NOMO-1 (cell line): ENCODE results near the gene CHRNA3.

Experiments used
- DNase-seq, 2 experiments: peaks; one replicate each; lab custom pipeline; 2025; ENCODE audit not compliant: unreplicated experiment in 2 of 2; lab: John Stamatoyannopoulos, UW

The CHRNA3 gene

DNA sequence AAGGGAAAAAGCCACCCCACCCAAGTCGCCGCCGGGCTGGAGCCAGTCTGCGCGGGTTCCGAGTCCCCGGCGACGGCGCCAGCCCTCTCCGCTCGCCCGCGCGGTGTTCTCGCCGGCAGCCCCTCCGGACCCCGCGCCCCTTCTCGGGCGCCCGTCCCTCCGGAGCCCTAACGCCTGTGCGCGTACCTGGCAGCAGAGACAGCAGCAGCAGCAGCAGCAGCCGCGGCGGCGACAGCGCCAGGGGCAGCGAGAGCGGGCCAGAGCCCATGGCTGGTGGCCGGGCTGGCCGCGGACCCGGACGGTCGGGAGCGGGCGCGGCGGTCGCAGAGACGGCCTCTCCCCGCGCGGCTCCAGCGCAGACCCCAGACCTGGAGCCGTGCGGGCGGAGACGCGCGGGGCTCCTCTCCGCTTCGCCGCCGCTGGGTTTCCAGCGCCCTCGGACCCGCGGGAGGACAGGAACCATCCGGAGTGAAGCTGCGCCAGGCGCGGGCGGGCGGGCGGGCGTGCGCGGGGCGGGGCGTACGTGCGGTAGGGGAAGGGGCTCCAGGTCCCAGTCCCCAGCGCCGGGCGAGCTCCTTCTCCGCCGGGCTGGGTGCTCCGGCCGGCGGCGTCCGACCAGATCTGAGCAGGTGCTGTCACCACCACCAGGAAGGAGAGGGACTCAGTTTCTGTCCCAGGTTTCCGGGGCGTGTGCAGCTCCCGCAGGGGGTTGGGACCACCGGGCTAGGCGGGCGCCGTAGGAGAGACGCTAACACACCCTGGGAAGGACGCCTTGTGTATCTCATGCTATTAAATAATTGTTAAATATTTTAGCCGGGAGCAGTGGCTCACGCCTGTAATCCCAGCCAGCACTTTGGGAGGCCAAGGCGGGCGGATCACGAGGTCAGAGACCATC is at the start of gene CHRNA3:
CHRNA3 (minus strand) TSS at position 470 of the 895 bp plus-strand sequence; CDS start at position 268, 202 bp downstream.
- DNase-seq, result no peak

DNA sequence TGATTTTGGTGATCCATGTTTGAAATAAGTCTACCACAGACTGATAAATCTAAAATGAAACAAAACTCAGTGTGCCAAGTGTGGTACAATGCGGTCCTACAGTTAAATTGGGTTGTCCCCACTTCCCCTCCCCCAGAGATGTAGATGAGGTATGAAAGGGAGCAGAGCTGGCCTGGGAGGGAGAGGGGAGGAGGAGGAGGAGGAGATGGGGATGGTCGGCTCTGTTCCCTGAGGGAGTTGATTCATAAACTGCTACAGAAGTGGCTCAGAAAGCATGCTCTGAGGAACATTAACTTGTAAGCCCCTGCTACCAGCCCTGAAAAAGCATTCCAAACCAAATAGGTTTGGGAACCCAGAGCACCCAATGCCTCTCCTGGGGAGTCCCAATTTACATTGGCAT is 48.2 kb upstream of the CHRNA3 start:
- no peak for DNase-seq

DNA sequence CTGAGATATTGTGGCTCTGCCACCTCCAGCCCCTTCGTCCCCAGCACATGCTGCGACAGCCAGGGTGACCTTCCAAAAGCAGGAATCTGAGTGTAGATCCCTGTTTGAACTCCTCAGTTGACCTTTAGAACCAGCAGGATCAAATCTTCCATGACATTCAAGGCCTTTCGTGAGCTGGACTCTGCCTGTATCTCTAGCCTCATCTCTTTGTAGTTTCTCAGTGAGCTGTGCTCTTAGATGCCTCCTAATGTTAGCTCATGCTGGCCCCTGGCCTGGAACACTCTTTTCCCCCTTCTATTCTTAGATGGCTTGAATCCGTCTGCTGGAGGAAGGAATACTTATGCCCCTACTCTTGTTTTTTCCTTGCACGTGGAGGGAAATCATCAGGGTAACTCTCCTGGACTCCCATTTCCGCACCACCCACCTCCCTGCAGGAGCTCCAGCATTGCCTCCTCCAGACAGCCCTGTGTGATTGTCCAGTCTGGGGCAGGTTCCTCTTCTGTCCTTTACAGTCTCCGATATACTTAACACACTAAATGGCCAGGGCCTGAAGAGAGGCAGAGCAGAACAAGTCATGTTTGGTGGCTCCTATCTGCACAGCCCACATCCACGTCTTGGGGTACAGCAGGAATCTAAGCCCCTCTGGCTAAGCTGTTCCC is 46.9 kb upstream of the CHRNA3 start:
- DNase-seq, result no peak

DNA sequence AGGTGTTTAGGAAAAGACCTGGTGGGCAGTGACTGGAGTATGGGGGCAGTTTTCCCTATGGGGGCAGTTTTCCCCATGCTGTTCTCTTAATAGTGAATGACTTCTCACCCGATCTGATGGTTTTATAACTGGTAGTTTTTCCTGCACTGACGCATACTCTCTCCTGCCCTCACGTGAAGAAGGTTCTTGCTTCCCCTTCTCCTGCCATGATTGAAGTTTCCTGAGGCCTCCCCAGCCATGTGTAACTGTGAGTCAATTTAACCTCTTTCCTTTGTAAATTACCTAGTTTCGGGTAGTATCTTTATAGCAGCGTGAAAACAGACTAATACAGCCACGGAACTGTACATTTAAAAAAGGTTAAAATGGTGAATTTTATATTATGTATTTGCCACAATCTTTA is 45.2 kb upstream of the CHRNA3 start:
- no peak for DNase-seq

DNA sequence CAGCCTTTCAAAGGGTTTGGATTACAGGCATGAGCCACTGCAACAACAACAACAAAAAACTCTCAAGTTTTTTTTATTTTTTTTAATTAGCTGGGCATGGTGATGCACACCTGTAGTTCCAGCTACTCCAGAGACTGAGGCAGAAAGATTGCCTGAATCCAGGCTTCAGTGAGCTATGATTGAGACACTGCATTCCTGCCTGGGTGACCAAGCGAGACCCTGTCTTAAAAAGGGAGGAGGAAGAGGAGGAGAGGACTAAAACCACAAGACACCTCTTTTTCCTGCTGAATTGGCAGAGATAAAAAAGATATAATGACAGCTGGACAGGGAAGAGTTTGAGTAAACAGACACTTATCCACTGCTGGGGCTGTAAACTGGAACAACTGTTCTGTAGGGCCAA is 42.9 kb upstream of the CHRNA3 start:
- no peak for DNase-seq

DNA sequence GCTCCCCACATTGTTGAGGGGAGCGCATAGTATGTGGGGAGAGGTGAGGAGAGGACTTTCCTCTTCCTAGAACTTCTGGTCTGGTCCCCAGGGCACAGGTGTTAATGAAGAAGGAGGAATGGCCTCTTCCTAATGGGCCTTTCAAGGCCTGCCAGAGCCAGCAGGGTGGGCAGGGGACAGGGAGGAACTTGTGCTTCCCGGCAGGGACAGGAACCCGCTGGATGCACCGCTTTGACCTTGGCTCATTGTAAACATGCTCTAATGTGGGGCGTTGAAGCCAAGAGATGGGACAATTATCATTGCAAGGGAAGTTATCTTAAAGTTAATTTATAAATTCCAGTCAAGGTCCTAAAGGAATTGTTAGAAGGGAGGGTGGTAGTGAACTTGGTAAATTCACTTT is 41.2 kb upstream of the CHRNA3 start:
- DNase-seq, result no peak

DNA sequence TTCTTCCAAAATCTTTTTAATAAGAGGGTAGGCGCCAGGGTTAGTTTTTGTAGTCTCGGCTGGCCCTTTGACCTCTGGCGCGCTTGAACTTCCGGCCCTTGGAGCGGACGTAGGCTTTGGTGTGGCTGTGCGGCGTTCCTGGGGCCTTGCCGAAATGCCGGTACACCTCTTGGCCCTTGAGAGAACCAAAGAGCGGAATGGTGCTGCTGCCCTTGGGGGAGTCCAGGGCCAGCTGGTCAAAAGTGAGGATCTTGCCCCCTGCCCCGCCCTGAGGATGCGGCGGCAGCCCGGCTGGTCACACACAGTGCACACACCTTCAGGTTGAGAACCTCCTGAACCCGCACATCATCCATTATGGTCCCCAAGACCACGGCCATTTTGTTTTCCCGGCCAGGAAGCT is 40.2 kb upstream of the CHRNA3 start:
- DNase-seq, result no peak

DNA sequence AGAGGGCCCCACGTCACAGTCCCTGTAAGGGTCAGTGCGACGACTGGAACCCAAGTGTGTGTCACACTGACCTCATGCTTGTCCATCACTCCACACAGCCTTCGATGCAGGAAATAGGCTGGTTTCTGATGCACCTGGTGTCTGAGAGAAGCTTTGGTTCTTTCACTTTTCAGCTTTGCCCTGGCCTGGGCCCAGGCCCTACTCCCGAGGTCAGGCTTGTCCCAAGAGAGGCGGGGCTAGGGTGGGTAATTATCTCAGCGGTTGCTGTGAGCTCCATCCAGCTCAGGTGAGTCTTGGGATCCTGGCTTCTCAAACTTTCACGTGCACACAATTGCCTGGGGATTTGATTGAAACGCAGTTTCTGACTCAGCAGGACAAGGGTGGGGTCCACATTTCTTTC is 39.8 kb upstream of the CHRNA3 start:
- DNase-seq, result no peak

DNA sequence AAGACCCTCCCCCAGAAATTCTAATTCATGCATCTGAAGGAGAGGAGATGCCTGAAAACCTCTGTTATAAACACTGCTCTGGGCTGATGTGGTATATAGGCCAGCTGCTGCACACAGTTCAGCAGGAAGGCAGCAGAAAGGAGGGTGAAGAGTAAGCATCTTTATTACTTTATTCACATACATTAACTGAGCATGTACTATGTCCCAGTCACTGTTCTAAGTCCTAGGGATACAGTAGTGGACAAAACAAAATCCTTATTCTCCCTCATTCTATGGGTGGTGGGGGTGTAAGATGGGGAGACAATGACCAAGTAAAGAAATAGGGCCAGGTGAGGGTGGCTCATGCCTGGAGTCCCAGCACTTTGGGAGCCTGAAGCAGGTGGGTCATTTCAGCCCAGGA is 38.0 kb upstream of the CHRNA3 start:
- no peak for DNase-seq

DNA sequence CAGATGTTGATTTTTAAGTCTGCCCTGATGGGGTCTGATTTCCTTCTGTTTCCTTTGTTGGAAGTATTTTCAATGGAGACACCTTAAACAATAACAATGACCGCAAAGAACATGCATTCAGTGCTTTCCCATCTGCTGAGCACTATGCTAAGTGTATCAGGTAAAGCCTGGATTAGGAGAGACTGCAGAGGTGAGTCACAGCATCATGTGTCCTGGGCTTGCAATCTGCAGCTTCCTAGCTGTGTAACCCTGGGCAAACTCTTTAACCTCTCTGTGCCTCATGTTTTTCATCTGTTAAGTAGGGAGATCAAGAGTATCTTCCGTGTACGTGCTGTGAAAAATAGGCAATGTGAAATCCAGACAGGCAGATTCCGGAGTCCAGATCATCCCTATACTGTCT is 33.5 kb upstream of the CHRNA3 start:
- no peak for DNase-seq

DNA sequence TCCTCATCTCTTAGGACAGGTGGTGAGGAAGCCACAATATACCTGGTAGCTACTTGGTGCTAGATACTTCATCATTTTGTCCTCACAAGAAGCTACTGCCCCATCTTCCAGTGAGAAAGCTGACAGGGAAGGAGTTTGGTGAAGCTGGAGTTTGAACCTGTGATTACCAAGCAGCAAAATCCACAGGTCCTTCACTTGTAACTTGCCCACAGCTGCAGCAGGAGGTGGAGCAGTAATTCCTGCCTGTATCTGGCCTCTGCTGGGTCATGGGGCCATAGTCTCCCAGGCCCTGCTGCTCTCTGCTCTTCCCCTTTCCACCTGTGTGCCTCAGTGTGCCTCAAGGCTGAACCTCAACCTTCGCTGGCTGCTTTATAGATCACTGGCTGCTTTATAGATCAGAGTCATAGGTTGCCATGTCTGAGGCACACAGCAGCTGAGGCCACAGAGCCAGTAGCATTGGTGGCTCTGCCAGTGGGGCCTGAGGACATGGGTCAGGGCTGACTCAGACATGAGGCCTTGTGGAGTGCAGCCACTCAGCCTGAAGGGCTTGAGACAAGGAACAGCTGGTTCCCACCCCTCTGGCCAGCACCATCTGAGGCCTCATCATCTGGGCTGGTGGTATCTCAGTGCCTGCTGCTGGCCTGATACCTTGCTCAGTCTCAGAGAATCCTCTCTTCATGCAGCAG is 31.3 kb upstream of the CHRNA3 start:
- DNase-seq, result no peak

DNA sequence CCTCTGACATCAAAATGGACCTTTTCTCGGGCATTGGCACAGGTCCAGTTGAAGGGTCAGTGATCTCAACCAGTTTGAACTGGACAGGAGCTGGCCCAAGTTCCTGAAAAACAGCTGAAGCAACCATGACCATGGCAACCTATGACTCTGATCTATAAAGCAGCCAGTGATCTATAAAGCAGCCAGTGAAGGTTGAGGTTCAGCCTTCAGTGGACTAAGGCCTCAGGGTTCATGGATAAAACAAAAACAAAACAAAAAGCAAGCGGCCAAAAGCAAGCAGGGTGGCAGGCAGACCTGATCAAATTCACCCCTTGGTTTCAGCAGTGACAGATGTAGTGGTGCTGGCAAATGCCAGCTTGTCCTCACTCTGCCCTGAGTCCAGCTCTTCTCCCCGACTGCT is 30.2 kb upstream of the CHRNA3 start:
- no peak for DNase-seq

DNA sequence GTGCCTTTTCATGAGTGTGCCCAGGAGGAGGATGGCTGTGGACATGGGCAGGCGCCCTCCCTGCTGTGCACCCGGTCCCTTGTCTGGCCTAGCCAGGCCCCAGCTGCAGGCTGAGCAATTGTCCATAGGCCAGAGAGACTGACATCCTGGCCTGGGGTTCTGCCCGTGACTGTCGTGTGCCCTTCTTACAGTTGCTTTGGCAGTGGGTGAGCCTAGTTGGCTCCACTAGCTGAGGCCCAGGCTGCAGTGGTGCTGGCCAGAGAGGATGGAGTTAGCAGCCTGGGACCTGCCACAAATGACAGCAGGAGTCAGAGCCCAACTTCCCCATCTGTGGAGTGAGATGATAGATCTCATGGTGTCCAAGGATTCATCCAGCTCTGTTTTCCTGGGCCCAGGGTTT is 29.2 kb upstream of the CHRNA3 start:
- no peak for DNase-seq

DNA sequence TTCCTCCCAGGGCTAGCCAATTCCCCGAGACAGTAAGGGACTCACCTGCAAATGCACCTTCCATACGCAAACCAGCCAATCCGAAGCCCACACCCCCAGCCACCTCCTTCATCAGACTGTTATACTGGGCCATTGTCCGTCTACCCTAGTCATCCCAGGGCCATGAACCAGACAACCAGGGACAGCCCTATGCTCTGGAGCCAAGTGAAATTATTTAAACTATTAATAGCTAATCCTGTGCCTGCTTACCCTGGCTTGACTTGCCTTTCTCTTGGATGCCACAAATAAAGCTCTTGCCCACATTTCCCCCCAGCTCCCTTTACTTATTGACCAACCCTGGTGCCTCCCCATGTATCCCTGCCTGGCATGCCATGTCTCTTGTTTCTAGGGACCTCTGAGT is 24.2 kb upstream of the CHRNA3 start:
- DNase-seq, result no peak

DNA sequence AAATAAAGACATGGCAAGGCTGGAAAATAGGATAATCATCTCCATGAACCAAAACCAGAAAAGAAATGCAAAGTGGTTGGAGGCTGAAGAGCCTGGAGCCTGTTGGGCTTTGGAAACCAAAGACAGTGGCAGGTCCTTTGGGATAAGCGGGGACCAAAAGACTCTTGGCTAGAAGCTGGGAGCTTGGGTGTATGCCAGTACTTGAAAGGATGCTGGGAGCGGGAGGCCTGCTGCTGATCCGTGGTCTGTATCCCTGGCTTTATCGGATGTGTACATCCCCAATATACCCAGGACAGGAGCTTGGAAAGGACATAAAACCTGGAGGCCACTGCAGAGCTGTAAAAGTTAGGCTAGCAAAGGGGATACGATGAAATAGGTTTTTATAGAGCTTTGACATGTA is 21.5 kb upstream of the CHRNA3 start:
- no peak for DNase-seq

DNA sequence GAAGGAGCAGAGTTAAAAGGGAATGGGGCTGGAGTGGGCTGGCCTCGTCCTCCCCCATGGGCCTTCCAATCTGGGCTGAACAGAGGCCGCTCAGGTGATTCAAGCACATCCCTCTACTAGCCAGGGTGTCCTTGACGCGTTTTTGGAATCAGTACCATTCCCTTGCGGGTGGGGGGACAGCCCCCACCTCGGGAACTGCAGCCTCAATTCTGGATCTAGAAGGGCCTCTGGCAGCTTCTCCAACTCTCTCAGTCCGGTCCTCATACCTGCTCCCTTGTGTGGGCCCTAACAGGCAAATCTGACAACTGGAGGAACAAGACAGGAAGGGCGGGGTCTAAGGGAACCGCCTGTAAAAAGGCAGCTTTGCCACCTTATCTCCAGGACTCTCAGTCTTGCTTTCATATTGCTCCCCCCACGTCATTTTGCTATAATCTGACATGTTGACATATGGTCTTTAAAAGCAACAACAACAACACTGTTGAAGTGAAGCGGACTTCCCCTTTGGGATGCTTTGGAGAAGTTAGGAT is 21.0 kb upstream of the CHRNA3 start:
- no peak for DNase-seq

DNA sequence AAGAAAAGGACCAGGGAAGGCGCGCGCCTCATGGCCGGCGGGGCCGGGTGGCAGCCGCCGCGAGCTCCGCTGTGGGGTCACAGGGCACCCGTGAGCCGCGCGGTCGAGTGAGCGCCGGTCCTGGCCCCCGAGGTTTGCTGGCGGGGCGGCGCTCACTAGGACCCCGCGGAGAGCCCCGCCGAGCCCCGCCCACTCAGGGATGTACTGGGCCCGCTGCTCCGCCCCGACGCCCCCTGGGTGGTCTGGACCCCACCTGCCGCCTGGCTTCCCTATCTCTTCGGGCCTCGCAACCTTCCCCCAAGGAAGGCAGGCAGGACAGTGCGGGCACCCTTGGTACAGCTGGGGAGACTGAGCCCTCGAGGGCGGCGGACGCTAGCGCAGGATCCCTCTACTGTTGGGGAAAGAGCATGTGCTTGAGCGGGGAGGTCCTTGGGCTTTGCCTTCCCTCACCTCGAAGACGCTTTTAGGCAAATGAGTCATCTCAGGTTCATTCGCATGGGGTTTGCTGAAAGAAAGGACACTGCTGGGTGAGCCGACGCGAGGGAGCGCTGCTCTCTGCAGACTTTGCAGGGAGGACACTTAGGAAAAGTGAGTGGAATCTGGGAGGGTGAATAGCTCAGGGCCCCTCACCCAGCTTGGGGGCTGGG is 20.4 kb upstream of the CHRNA3 start, which contains the start of gene CHRNB4:
CHRNB4 (minus strand) TSS at position 109 of the 647 bp plus-strand sequence; CDS start at position 32, 77 bp downstream.
- no peak for DNase-seq

DNA sequence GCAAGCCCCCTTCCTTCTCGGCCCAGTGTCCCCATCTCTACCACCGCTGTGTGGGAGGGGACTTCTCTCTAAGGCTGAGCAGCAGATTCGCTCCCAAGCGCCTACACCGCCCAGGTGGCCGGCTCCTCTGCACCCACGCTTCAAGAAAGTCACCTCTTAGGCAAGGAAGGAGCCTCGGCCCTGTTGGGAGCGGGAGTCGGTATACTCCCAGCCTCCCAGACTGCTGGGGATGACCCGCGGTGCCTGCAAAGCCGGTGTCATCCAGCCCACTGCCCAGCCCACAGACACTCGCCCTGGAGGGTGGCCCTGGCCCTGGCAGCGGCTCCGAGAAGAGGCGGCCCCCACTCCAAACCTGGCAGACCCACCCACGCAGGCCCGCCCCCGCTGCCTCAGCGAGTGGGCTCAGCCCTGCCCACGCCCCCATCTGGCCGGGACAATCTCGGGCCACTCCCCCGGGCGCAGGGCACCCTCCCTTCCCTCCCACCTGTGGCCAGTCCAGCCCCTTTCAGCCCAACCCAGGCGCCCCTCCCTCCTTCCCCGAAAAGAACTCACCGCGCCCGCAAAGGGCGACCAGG is 19.8 kb upstream of the CHRNA3 start:
- DNase-seq, result no peak

DNA sequence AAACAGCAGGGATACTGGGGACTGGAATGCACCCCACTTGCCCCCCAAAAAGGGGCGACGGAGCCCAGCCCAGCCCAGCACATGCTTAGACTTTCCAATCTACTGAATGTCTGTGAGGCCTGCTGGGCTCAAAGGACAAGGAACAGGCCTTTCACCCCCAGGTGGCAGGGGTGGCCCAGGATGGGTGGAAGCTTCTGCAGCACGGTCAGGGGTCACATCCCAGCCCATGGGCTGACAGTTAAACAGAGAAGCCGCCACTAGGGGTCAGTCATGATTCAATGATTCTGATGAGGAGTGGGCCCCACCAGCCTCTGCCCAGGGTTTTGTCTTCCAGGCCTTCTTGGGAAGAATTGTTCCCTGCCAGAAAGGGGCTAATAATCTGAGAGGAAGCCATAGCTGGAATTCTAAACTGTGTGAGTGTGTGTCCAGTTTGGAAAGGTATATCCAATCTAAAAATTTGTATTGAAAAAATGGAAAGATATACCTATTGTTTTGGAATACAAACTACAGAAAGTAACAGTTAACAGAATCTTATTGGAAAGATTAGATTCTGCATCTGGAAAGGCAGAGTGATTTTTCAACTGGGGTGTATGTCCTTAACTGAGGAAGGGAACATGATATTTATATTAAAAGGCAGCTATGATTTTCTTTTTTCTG is 18.0 kb upstream of the CHRNA3 start:
- peak; percentile 31 to 32 for DNase-seq
